ENCODE data around the gene IDUA. TPM values are rescaled to one million over a fixed set of nuclear protein-coding genes. Genes with fewer than 3 reads are reported as not detected.

The IDUA gene
- total RNA-seq, 1 donor from 2014 or later = 2.6 TPM

DNA sequence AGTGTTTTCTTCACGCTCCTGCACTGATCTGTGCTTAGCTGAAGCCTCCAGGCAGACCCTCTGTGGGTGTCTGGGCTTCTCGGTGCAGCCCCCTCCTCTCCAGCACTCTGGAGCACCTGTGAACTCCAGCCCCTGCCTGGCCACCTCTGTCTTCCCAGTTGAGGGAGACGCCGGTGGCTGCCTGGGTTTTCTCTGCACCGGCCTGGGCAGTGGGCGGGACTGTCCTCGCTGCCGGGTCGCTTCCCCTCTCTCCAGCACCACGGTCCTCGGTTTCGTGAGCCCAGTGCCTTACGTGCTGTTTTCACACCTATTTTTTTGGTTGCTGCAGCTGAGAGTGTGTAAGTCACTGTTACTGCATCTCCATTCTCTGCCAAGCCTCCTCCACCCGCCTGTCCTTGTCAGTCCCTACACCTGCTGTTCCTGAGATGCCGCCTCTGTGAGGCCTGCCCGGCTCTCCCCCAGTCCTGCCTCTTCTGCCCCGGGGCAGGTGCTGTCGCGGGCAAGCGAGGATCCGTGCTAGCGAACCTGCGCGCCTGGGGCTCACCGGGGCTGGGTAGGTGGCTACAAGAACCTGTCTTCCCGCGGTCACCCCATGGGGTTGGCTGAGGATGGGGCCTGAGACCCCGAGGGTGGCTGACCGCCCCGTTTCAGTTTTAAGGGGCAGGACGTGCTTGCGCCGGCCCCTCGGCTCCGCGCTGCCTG, 22.1 kb downstream of the IDUA start:
- peaks cover 15% of the 10 kb centered on the region for H3K27me3 ChIP-seq (ENCODE audit: control insufficient read depth, insufficient read depth, low read length)
- no peak for TF ChIP-seq CTCF (IDR thresholded peaks at IDR 0.05; ENCODE audit: insufficient read depth, low read length, severe bottlenecking)
- FAIRE-seq = no peak
- H3K4me3 ChIP-seq (ENCODE audit: low read depth, low read length) = peak overlapping the region; percentile 43
- peaks cover 2% of the 10 kb centered on the region for H3K36me3 ChIP-seq (ENCODE audit: control insufficient read depth, insufficient read depth, low read length)
- no peak for DNase-seq (ENCODE audit: low read depth)

GRCh38 chr4:1009542-1010394, 22.9 kb downstream of the IDUA start:
- Histone ChIP-seq H3K36me3 (ENCODE audit: control insufficient read depth, insufficient read depth, low read length) (peaks cover 2% of the 10 kb centered on the region), H3K4me3 (ENCODE audit: low read depth, low read length) (peak overlapping the region; percentile 60), H3K27me3 (ENCODE audit: control insufficient read depth, insufficient read depth, low read length) (peaks cover 14% of the 10 kb centered on the region)
- no peak for DNase-seq (ENCODE audit: low read depth)
- no peak for FAIRE-seq
- peak; percentile 12 for TF ChIP-seq CTCF (IDR thresholded peaks at IDR 0.05; ENCODE audit: insufficient read depth, low read length, severe bottlenecking)

DNA sequence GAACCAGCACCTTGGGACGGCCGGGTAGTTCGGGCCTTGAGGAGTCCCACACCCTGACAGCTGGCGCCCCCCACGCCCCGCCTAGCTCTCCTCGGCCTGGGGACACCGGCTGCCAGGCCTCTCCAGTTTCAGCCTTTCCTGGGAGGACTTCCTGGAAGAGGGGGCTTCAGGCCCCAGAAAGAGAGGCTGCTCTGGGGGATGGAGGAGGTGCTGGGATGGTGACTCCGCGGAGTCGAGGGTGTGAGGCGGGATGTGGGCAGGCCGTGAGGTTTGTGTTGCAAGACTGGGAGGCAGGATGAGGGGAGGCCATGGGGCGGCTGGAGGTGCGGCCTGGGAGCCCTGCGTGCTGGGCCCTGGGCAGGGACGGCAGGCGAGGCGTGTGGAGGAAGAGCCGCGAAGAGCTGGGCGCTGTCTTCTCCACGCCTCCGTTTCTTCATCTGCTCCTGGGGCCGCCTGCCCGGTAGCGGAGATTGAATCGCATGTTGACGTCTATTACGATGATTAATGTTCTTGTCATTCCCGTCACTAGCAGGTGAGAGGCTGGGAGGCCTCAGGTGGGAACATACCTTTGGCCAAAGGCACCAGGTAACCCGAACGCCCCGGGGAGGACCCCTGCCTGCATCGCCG, 23.7 kb downstream of the IDUA start:
- TF ChIP-seq CTCF (IDR thresholded peaks at IDR 0.05; ENCODE audit: insufficient read depth, low read length, severe bottlenecking) = no peak
- peak; percentile 94 for DNase-seq (ENCODE audit: low read depth)
- Histone ChIP-seq H3K36me3 (ENCODE audit: control insufficient read depth, insufficient read depth, low read length) (peaks cover 2% of the 10 kb centered on the region), H3K4me3 (ENCODE audit: low read depth, low read length) (peak overlapping the region; percentile 60), H3K27me3 (ENCODE audit: control insufficient read depth, insufficient read depth, low read length) (peaks cover 9% of the 10 kb centered on the region)
- FAIRE-seq = peak; percentile 97

- H3K27me3 ChIP-seq (ENCODE audit: control insufficient read depth, insufficient read depth, low read length) = peaks cover 9% of the 10 kb centered on the region
- TF ChIP-seq CTCF (IDR thresholded peaks at IDR 0.05; ENCODE audit: insufficient read depth, low read length, severe bottlenecking) = no peak
- FAIRE-seq (no peak), DNase-seq (ENCODE audit: low read depth) (peak; percentile 50)
- H3K4me3 ChIP-seq (ENCODE audit: low read depth, low read length) = peak within 1 kb of the TSS; percentile 60
- peaks cover 2% of the 10 kb centered on the region for H3K36me3 ChIP-seq (ENCODE audit: control insufficient read depth, insufficient read depth, low read length)
These were observed 24.3 kb downstream of the IDUA start, which contains the start of gene FGFRL1 for GRCh38 chr4:1011022-1011665. Gene FGFRL1, plus strand, starts transcription at chr4:1011626. Its CDS starts 860 bp downstream, at chr4:1012486.

- no peak for DNase-seq (ENCODE audit: low read depth)
- no peak for FAIRE-seq
- peak overlapping the region; percentile 43 for H3K4me3 ChIP-seq (ENCODE audit: low read depth, low read length)
- TF ChIP-seq CTCF (IDR thresholded peaks at IDR 0.05; ENCODE audit: insufficient read depth, low read length, severe bottlenecking) = no peak
- H3K27me3 ChIP-seq (ENCODE audit: control insufficient read depth, insufficient read depth, low read length) = peaks cover 9% of the 10 kb centered on the region
- H3K36me3 ChIP-seq (ENCODE audit: control insufficient read depth, insufficient read depth, low read length) = peaks cover 2% of the 10 kb centered on the region
These were observed 24.8 kb downstream of the IDUA start for GRCh38 chr4:1011666-1012033.

All from bronchial epithelial cell (primary cell).